IMR-90 (cell line): ENCODE data around the gene PRR22. TPM values are rescaled to one million over a fixed set of nuclear protein-coding genes. Genes with fewer than 3 reads are reported as not detected.

Experiments used
- ATAC-seq: fragments of 200-7000 bp; cut with Tn5 transposase; 2 replicates; pipeline ENCODE4 v1.9.1; 2020; ENCODE audit warnings: low read depth, mild to moderate bottlenecking, moderate library complexity
- Bru-seq: library from RNA; stranded (reverse); fragments of 400-500 nt; gene quantifications from one replicate; lab custom pipeline; 2021; lab: Mats Ljungman, UMichigan
- BruChase-seq, 2 experiments: library from RNA; stranded (reverse); fragments of 400-500 nt; gene quantifications; one replicate each; lab custom pipeline; 2021; lab: Mats Ljungman, UMichigan
- BruUV-seq: library from RNA; stranded (reverse); fragments of 400-500 nt; replicated peaks from 2 replicates; lab custom pipeline; 2021; lab: Mats Ljungman, UMichigan
- CTCF ChIA-PET: fragments of 300-600 bp; formaldehyde crosslinking; extraction: SDS; loops from one replicate; lab custom pipeline; 2021; ENCODE audit warnings: antibody characterized with exemption; lab: Yijun Ruan, JAX
- POLR2A ChIA-PET: fragments of 300-600 bp; sonication (Branson Sonifier 250); formaldehyde crosslinking; loops from one replicate; lab custom pipeline; 2022; ENCODE audit warnings: antibody characterized with exemption; ENCODE audit not compliant: unreplicated experiment; lab: Charles Lee
- DNase-seq: peaks from one replicate; pipeline ENCODE4 v3.0.0; 2013
- H2AFZ ChIP-seq: replicated peaks from 2 replicates; pipeline ENCODE3; 2013; ENCODE audit warnings: low read length, mild to moderate bottlenecking; ENCODE audit not compliant: poor library complexity
- H2AK5ac ChIP-seq: 2 replicates; pipeline ENCODE4 v1.6.1; 2013; ENCODE audit warnings: low read depth, low read length, inconsistent platforms
- H2AK9ac ChIP-seq: replicated peaks from 2 replicates; pipeline ENCODE3; 2013; ENCODE audit warnings: mild to moderate bottlenecking, low read depth, low read length, moderate library complexity; ENCODE audit not compliant: poor library complexity
- H2BK120ac ChIP-seq: 2 replicates; pipeline ENCODE4 v1.6.1; 2013; ENCODE audit warnings: low read depth, low read length, inconsistent platforms
- H2BK15ac ChIP-seq: 3 replicates; pipeline ENCODE4 v1.6.1; 2013; ENCODE audit warnings: low read depth, low read length, inconsistent platforms
- H2BK20ac ChIP-seq: 2 replicates; pipeline ENCODE4 v1.6.1; 2013; ENCODE audit warnings: low read depth, mild to moderate bottlenecking, inconsistent platforms, low read length, moderate library complexity
- H2BK5ac ChIP-seq: 2 replicates; pipeline ENCODE4 v1.6.1; 2013; ENCODE audit warnings: mild to moderate bottlenecking, low read depth, low read length, inconsistent platforms; ENCODE audit not compliant: poor library complexity, severe bottlenecking
- H3K14ac ChIP-seq: replicated peaks from 2 replicates; pipeline ENCODE4 v1.6.1; 2013; ENCODE audit warnings: low read depth, low read length, inconsistent platforms
- H3K18ac ChIP-seq: 2 replicates; pipeline ENCODE4 v1.6.1; 2013; ENCODE audit warnings: low read depth, low read length, control low read depth
- H3K23ac ChIP-seq: 2 replicates; pipeline ENCODE4 v1.6.1; 2013; ENCODE audit warnings: low read depth, low read length, inconsistent platforms
- H3K27ac ChIP-seq: 2 replicates; pipeline ENCODE4 v1.5.1; 2013; ENCODE audit warnings: mild to moderate bottlenecking, control low read depth, low read length; ENCODE audit not compliant: insufficient read depth
- H3K27me3 ChIP-seq: 2 replicates; pipeline ENCODE4 v1.6.1; 2013; ENCODE audit warnings: low read length; ENCODE audit not compliant: control insufficient read depth, insufficient read depth
- H3K36me3 ChIP-seq: 2 replicates; pipeline ENCODE4 v1.6.1; 2013; ENCODE audit warnings: low read length, mixed read lengths; ENCODE audit not compliant: control insufficient read depth, insufficient read depth
- H3K4ac ChIP-seq: 2 replicates; pipeline ENCODE4 v1.6.1; 2013; ENCODE audit warnings: low read depth, low read length, inconsistent platforms
- H3K4me1 ChIP-seq: 2 replicates; pipeline ENCODE4 v1.6.1; 2013; ENCODE audit warnings: low read length, mixed read lengths; ENCODE audit not compliant: control insufficient read depth, insufficient read depth
- H3K4me2 ChIP-seq: 2 replicates; pipeline ENCODE4 v1.6.1; 2013; ENCODE audit warnings: low read depth, mild to moderate bottlenecking, control low read depth, low read length, moderate library complexity
- H3K4me3 ChIP-seq: 2 replicates; pipeline ENCODE4 v1.5.1; 2013; ENCODE audit warnings: low read depth, mild to moderate bottlenecking, control low read depth, low read length, moderate library complexity; ENCODE audit not compliant: insufficient read depth
- H3K56ac ChIP-seq: 2 replicates; pipeline ENCODE4 v1.6.1; 2013; ENCODE audit warnings: low read length, inconsistent platforms; ENCODE audit not compliant: insufficient read depth; ENCODE audit errors: extremely low read depth
- H3K79me1 ChIP-seq, 2 experiments: 2 replicates each; pipeline ENCODE4 v1.6.1; 2013; ENCODE audit warnings: low read length in 2 of 2, inconsistent platforms in 1 of 2, low read depth in 1 of 2
- H3K9ac ChIP-seq: 2 replicates; pipeline ENCODE4 v1.6.1; 2013; ENCODE audit warnings: low read depth, low read length, control low read depth
- H3K9me1 ChIP-seq: 2 replicates; pipeline ENCODE4 v1.6.1; 2013; ENCODE audit warnings: low read length, inconsistent platforms; ENCODE audit not compliant: insufficient read depth
- H3K9me3 ChIP-seq: 2 replicates; pipeline ENCODE4 v1.6.1; 2013; ENCODE audit warnings: low read length; ENCODE audit not compliant: control insufficient read depth, insufficient read depth
- H4K20me1 ChIP-seq: 2 replicates; pipeline ENCODE4 v1.6.1; 2013; ENCODE audit warnings: low read length, inconsistent platforms; ENCODE audit not compliant: insufficient read depth
- H4K5ac ChIP-seq: 2 replicates; pipeline ENCODE4 v1.6.1; 2013; ENCODE audit warnings: mild to moderate bottlenecking, low read depth, low read length, control low read depth
- H4K8ac ChIP-seq, 2 experiments: 2 replicates each; pipeline ENCODE4 v1.6.1; 2013; ENCODE audit warnings: low read depth in 2 of 2, low read length in 2 of 2, control low read depth in 1 of 2, inconsistent platforms in 1 of 2
- H4K91ac ChIP-seq: 2 replicates; pipeline ENCODE4 v1.6.1; 2013; ENCODE audit warnings: low read depth, low read length, inconsistent platforms; ENCODE audit not compliant: insufficient read depth
- BHLHE40 ChIP-seq: fragments of 150-350 bp; IDR thresholded peaks from 2 replicates; pipeline ENCODE4 v1.6.1; 2016; ENCODE audit warnings: mild to moderate bottlenecking, low read depth, low read length
- CEBPB ChIP-seq: IDR thresholded peaks from 2 replicates; pipeline ENCODE4 v1.6.1; 2012; ENCODE audit warnings: low read depth, low read length, improper control_type of control experiment
- CHD1 ChIP-seq: IDR thresholded peaks from 2 replicates; pipeline ENCODE4 v1.6.1; 2012; ENCODE audit warnings: low read depth, low read length, improper control_type of control experiment
- ELK1 ChIP-seq: fragments of 150-350 bp; IDR thresholded peaks from 2 replicates; pipeline ENCODE4 v1.6.1; 2016; ENCODE audit warnings: low read depth, mild to moderate bottlenecking, low read length, moderate library complexity, borderline replicate concordance
- FOS ChIP-seq: fragments of 150-350 bp; IDR thresholded peaks from 2 replicates; pipeline ENCODE4 v1.6.1; 2016; ENCODE audit warnings: low read depth, low read length
- MAFK ChIP-seq: IDR thresholded peaks from 2 replicates; pipeline ENCODE4 v1.6.1; 2012; ENCODE audit warnings: low read depth, low read length, improper control_type of control experiment
- MAZ ChIP-seq: IDR thresholded peaks from 2 replicates; pipeline ENCODE4 v1.6.1; 2012; ENCODE audit warnings: low read depth, mild to moderate bottlenecking, low read length, improper control_type of control experiment, moderate library complexity, borderline replicate concordance
- MXI1 ChIP-seq: IDR thresholded peaks from 2 replicates; pipeline ENCODE4 v1.6.1; 2012; ENCODE audit warnings: low read depth, mild to moderate bottlenecking, low read length, moderate library complexity, borderline replicate concordance
- NFE2L2 ChIP-seq: fragments of 150-350 bp; IDR thresholded peaks from 2 replicates; pipeline ENCODE4 v1.6.1; 2016; ENCODE audit warnings: low read depth, mild to moderate bottlenecking, low read length
- POLR2A ChIP-seq: IDR thresholded peaks from 2 replicates; pipeline ENCODE4 v1.6.1; 2012; ENCODE audit warnings: mild to moderate bottlenecking, low read depth, low read length
- RAD21 ChIP-seq: IDR thresholded peaks from 2 replicates; pipeline ENCODE4 v1.6.1; 2012; ENCODE audit warnings: low read length, improper control_type of control experiment
- RCOR1 ChIP-seq: IDR thresholded peaks from 2 replicates; pipeline ENCODE4 v1.6.1; 2012; ENCODE audit warnings: mild to moderate bottlenecking, low read length, improper control_type of control experiment; ENCODE audit not compliant: insufficient replicate concordance
- RFX5 ChIP-seq: IDR thresholded peaks from 2 replicates; pipeline ENCODE4 v1.8.0; 2012; ENCODE audit warnings: low read depth, mild to moderate bottlenecking, low read length, moderate library complexity
- SMC3 ChIP-seq: fragments of 150-350 bp; IDR thresholded peaks from 2 replicates; pipeline ENCODE4 v1.6.1; 2016; ENCODE audit warnings: low read depth, mild to moderate bottlenecking, antibody characterized with exemption, low read length, moderate library complexity
- WGBS, 2 experiments: methylation state at CpG; one replicate each; pipeline versions ENCODE4 v1.1.5 to v1.1.7; 2013; ENCODE audit warnings: missing lambda C conversion rate in 2 of 2; ENCODE audit not compliant: insufficient read length in 1 of 2; ENCODE audit errors: extremely low coverage in 2 of 2; 5-methylcytosine and 5-hydroxymethylcytosine counted together
- dilution Hi-C: fragments of 300-500 bp; cut with HindIII; formaldehyde crosslinking; loops from one replicate; pipeline ENCODE4 v1.14.3; 2018; ENCODE audit warnings: low sequenced_read_pairs; ENCODE audit not compliant: unreplicated experiment
- in situ Hi-C: fragments of 300-500 bp; cut with MboI; formaldehyde crosslinking; loops from 3 replicates; pipeline ENCODE4 v1.14.3; 2019; ENCODE audit warnings: low sequenced_read_pairs, inconsistent platforms, mixed read lengths
- intact Hi-C: fragments of 100-400 bp; cut with micrococcal nuclease; formaldehyde crosslinking; loops from 2 replicates; pipeline ENCODE4 v1.10.0; 2022
- long read RNA-seq: library from polyadenylated mRNA; unstranded; transcript quantifications from one replicate; pipeline ENCODE4 v2.0.0, GENCODE V29; 2021; ENCODE audit not compliant: unreplicated experiment
- polyA plus RNA-seq, 3 experiments: library from polyadenylated mRNA; depleted of rRNA; stranded (reverse); fragments of >200 nt; gene quantifications; 2 replicates each; pipeline ENCODE4 v1.2.3, GENCODE V29; 2012; ENCODE audit warnings: low replicate concordance in 1 of 3
- total RNA-seq: library from RNA; depleted of rRNA; stranded (reverse); fragments of >200 nt; gene quantifications from 2 replicates; pipeline ENCODE4 v1.2.3, GENCODE V29; 2012; rRNA removed
- TF ChIP-seq, protein P1 (sequence below): conservative IDR thresholded peaks from 2 replicates; pipeline ENCODE4 v1.5.1; 2012; ENCODE audit warnings: mild to moderate bottlenecking, low read depth, low read length, improper control_type of control experiment

PRR22 gene
- total RNA-seq = 0.28 TPM in 1 of 2 replicates, not detected in the other
- 0.92 and 1.6 TPM in 2 replicates for polyA plus RNA-seq (2012; rRNA removed)
- polyA plus RNA-seq (2012; cell fraction: cytosol; rRNA removed) = 0.21 and 0.41 TPM in 2 replicates
- 4.7 and 15.1 TPM in 2 replicates for polyA plus RNA-seq (2012; cell fraction: nucleus; rRNA removed; ENCODE audit: low replicate concordance)
- percentile 29 among the genes with signal in this experiment for Bru-seq, nascent RNA
- percentile 42 among the genes with signal in this experiment for BruChase-seq, experiment 1, labeled RNA remaining after a 6-hour chase
- BruChase-seq, experiment 2, labeled RNA remaining after a 2-hour chase = percentile 27 among the genes with signal in this experiment
- long read RNA-seq = 0 reads

DNA sequence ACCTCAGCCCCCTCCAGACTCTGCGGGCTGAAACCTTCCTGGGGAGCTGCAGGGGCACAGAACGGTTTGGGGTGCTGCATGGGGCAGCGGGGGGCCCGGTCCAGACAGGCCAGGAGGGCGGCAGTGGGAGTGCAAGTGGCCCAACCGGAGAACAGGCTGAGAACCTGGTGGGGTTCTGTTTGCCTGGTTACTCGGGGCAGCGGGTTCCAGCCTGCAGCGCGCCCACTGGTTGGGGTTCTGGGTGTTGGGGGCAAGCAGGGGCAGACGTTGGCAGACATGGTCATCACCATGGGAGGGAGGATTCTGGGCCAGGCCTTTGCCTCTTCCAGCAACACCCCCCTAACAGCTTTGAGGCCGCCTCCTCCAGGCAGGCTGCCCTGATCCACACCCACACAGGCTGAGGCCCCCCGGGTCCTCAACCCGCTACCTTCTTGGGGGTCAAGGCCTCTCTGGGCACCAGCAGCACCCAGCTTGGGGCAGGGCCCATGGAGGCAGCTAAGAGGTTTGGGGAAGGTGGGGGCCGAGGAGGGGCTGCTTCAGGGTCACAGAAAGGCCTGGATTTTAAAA, at the start of gene PRR22:
PRR22 (minus strand) TSS at position 166 of the 567 bp plus-strand sequence; CDS start at position 80, 86 bp downstream.
- BruUV-seq = no TSS peak
- H3K23ac ChIP-seq = no peak within 1 kb of the TSS
- no peak within 1 kb of the TSS for H2BK120ac ChIP-seq
- no peak within 1 kb of the TSS for H3K27ac ChIP-seq
- no peak within 1 kb of the TSS for H4K5ac ChIP-seq
- CTCF ChIA-PET = no interaction called here
- H4K8ac ChIP-seq = no peak within 1 kb of the TSS
- in situ Hi-C loops (no loop called here), intact Hi-C loops (no loop called here), dilution Hi-C loops (no loop called here)
- H3K9me1 ChIP-seq = no peaks in the 10 kb centered on the region
- no peak within 1 kb of the TSS for H3K18ac ChIP-seq
- H3K4me1 ChIP-seq = no peaks in the 10 kb centered on the region
- POLR2A ChIA-PET = no interaction called here
- no peak within 1 kb of the TSS for H3K4ac ChIP-seq
- H3K9me3 ChIP-seq = no peaks in the 10 kb centered on the region
- no peak for DNase-seq
- no peak within 1 kb of the TSS for H2AK5ac ChIP-seq
- no peak within 1 kb of the TSS for H2BK15ac ChIP-seq
- no peak within 1 kb of the TSS for H2AK9ac ChIP-seq
- H2BK20ac ChIP-seq = no peak within 1 kb of the TSS
- no peak within 1 kb of the TSS for H3K9ac ChIP-seq
- no peak within 1 kb of the TSS for H4K91ac ChIP-seq
- H3K14ac ChIP-seq = no peak within 1 kb of the TSS
- WGBS, 2 experiments = 83% methylated on average over 2 of the region's 15 CpGs; no CpG with 5 or more reads in 1 of the 2 experiments
- no peak within 1 kb of the TSS for H3K4me2 ChIP-seq
- no peaks in the 10 kb centered on the region; the same call in 1 of the 2 replicates for H4K20me1 ChIP-seq
- H3K36me3 ChIP-seq = peaks cover 44% of the 10 kb centered on the region
- no peaks in the 10 kb centered on the region for H3K27me3 ChIP-seq
- no peak within 1 kb of the TSS for H2BK5ac ChIP-seq
- H3K4me3 ChIP-seq = no peak within 1 kb of the TSS
- H2AFZ ChIP-seq = no peak within 1 kb of the TSS
- H3K79me1 ChIP-seq = peaks cover 0 to 4% of the 10 kb centered on the region in 2 experiments; a peak in 2 of 4 replicates
- no peak within 1 kb of the TSS for H3K56ac ChIP-seq
- no peak for ATAC-seq
- TF ChIP-seq FOS = no peak
- TF ChIP-seq RFX5 = no peak
- TF ChIP-seq POLR2A = no peak
- TF ChIP-seq BHLHE40 = no peak
- TF ChIP-seq CEBPB = no peak
- TF ChIP-seq MXI1 = no peak
- TF ChIP-seq MAZ = no peak
- no peak for TF ChIP-seq RAD21
- TF ChIP-seq RCOR1 = no peak
- TF ChIP-seq, protein P1, sequence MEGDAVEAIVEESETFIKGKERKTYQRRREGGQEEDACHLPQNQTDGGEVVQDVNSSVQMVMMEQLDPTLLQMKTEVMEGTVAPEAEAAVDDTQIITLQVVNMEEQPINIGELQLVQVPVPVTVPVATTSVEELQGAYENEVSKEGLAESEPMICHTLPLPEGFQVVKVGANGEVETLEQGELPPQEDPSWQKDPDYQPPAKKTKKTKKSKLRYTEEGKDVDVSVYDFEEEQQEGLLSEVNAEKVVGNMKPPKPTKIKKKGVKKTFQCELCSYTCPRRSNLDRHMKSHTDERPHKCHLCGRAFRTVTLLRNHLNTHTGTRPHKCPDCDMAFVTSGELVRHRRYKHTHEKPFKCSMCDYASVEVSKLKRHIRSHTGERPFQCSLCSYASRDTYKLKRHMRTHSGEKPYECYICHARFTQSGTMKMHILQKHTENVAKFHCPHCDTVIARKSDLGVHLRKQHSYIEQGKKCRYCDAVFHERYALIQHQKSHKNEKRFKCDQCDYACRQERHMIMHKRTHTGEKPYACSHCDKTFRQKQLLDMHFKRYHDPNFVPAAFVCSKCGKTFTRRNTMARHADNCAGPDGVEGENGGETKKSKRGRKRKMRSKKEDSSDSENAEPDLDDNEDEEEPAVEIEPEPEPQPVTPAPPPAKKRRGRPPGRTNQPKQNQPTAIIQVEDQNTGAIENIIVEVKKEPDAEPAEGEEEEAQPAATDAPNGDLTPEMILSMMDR = no peak
- no peak for TF ChIP-seq SMC3
- TF ChIP-seq ELK1 = no peak
- TF ChIP-seq CHD1 = no peak
- TF ChIP-seq NFE2L2 = no peak
- no peak for TF ChIP-seq MAFK
